ENCODE measurements around the gene PPP4R2. TPM values are rescaled to one million over a fixed set of nuclear protein-coding genes. Genes with fewer than 3 reads are reported as not detected.

Gene PPP4R2
- total RNA-seq, 8 experiments from 2014 or later: 39.7 to 74.6 (median 48.5) TPM

Other genes starting within 250 kb of the PPP4R2 start
- gene SHQ1, start 148.4 kb upstream of the PPP4R2 start, total RNA-seq: 10 to 100 TPM in 4 of 8 experiments, 1 to 10 TPM in 4; 5.6 to 25.0 (median 10.2) TPM
- 10 to 100 TPM in 1 of 8 experiments, 1 to 10 TPM in 3, under 1 TPM in 4; 0.14 to 24.7 (median 2.6) TPM for gene GXYLT2, start 108.8 kb upstream of the PPP4R2 start, total RNA-seq
- 10 to 100 TPM in 1 of 8 experiments, 1 to 10 TPM in 7; 2.7 to 12.8 (median 3.5) TPM for gene EBLN2, start 64.8 kb downstream of the PPP4R2 start, total RNA-seq